CD4-positive, CD25-positive, alpha-beta regulatory T cell (primary cell): ENCODE data around the gene PTPRN2. TPM values are rescaled to one million over a fixed set of nuclear protein-coding genes. Genes with fewer than 3 reads are reported as not detected.

Source experiments
- ATAC-seq, 2 donors: fragments of 150-1000 bp; cut with Tn5 transposase; one replicate each; pipeline ENCODE4 v1.10.0; 2021; ENCODE audit warnings: low read depth in 2 of 2, moderate number of reproducible peaks in 2 of 2, moderate library complexity in 1 of 2
- DNase-seq, 3 donors: peaks; one replicate each; pipeline versions ENCODE4 v3.0.0 to v3.0.0-alpha.2; 2012 to 2022; ENCODE audit warnings: mixed read lengths in 1 of 3
- H3K27ac ChIP-seq: one replicate; pipeline ENCODE4 v1.7.0; 2013; ENCODE audit warnings: mild to moderate bottlenecking, low read length; ENCODE audit not compliant: insufficient read depth, poor library complexity, severe bottlenecking
- H3K27me3 ChIP-seq: one replicate; pipeline ENCODE4 v1.7.0; 2013; ENCODE audit warnings: low read length; ENCODE audit not compliant: control insufficient read depth, insufficient read depth
- H3K36me3 ChIP-seq: one replicate; pipeline ENCODE4 v1.7.0; 2013; ENCODE audit warnings: mild to moderate bottlenecking, low read length, moderate library complexity; ENCODE audit not compliant: control insufficient read depth, insufficient read depth
- H3K4me1 ChIP-seq: 2 replicates; pipeline ENCODE4 v1.7.0; 2013; ENCODE audit warnings: mild to moderate bottlenecking, low read length; ENCODE audit not compliant: insufficient read depth, control insufficient read depth, poor library complexity, severe bottlenecking
- H3K4me3 ChIP-seq: one replicate; pipeline ENCODE4 v1.7.0; 2013; ENCODE audit warnings: low read depth, mild to moderate bottlenecking, low read length, moderate library complexity
- H3K9me3 ChIP-seq, 2 experiments: 1 replicate in 1 of 2; 2 replicates in 1 of 2; pipeline ENCODE4 v1.7.0; 2013; ENCODE audit warnings: low read length in 2 of 2, mild to moderate bottlenecking in 1 of 2, moderate library complexity in 1 of 2; ENCODE audit not compliant: control insufficient read depth in 2 of 2
- H3K27ac Mint-ChIP-seq, 3 donors: one replicate each; pipeline ENCODE4 v1.8.0; 2020 to 2022; ENCODE audit warnings: mild to moderate bottlenecking in 3 of 3, mixed read lengths in 3 of 3, moderate library complexity in 2 of 3
- H3K27me3 Mint-ChIP-seq: one replicate; pipeline ENCODE4 v1.8.0; 2022; ENCODE audit warnings: mild to moderate bottlenecking, mixed read lengths
- H3K36me3 Mint-ChIP-seq: one replicate; pipeline ENCODE4 v1.8.0; 2020; ENCODE audit warnings: mixed read lengths
- H3K4me1 Mint-ChIP-seq, 4 donors: one replicate each; pipeline ENCODE4 v1.8.0; 2020 to 2022; ENCODE audit warnings: mixed read lengths in 4 of 4, mild to moderate bottlenecking in 1 of 4
- H3K4me3 Mint-ChIP-seq, 4 donors: one replicate each; pipeline ENCODE4 v1.8.0; 2020 to 2022; ENCODE audit warnings: mild to moderate bottlenecking in 4 of 4, mixed read lengths in 4 of 4, moderate library complexity in 3 of 4
- H3K9me3 Mint-ChIP-seq, 7 donors: one replicate each; pipeline ENCODE4 v1.8.0; 2020 to 2022; ENCODE audit warnings: mixed read lengths in 7 of 7, mild to moderate bottlenecking in 3 of 7, moderate library complexity in 2 of 7
- polyA plus RNA-seq, 4 donors: library from polyadenylated mRNA; unstranded; fragments of 300-500 nt; fragmentation: Illumina TruSeq; gene quantifications; one replicate each; pipeline ENCODE4 v1.2.3, GENCODE V29; 2021
- total RNA-seq: library from RNA; stranded (reverse); gene quantifications from one replicate; pipeline ENCODE4 v1.2.3, GENCODE V29; 2022

Gene PTPRN2
- total and polyA plus RNA-seq, 5 donors from 2014 or later = 1.6 to 4.7 (median 2.7) TPM

GRCh38 chr7:158167373-158167772 lies 420.2 kb downstream of the PTPRN2 start:
- H3K27ac ChIP-seq = no peak overlapping the region
- H3K4me3 Mint-ChIP-seq = no peak overlapping the region
- no peaks in the 10 kb centered on the region for H3K27me3 Mint-ChIP-seq
- peaks cover 0 to 5% (median 0%) of the 10 kb centered on the region in 4 donors for H3K4me1 Mint-ChIP-seq
- no peaks in the 10 kb centered on the region for H3K4me1 ChIP-seq
- ATAC-seq (no peak), DNase-seq (no peak)
- H3K36me3 ChIP-seq = no peaks in the 10 kb centered on the region
- H3K9me3 ChIP-seq = peaks cover 0 to 7% of the 10 kb centered on the region in 2 experiments
- no peaks in the 10 kb centered on the region for H3K36me3 Mint-ChIP-seq
- peaks cover 0 to 9% (median 3%) of the 10 kb centered on the region in 7 donors for H3K9me3 Mint-ChIP-seq
- H3K27ac Mint-ChIP-seq = no peak overlapping the region
- no peaks in the 10 kb centered on the region for H3K27me3 ChIP-seq
- no peak overlapping the region for H3K4me3 ChIP-seq

GRCh38 chr7:158166386-158167340 lies 421.0 kb downstream of the PTPRN2 start:
- Histone ChIP-seq H3K9me3 (peaks cover 0 to 7% of the 10 kb centered on the region in 2 experiments), H3K36me3 (no peaks in the 10 kb centered on the region), H3K27me3 (no peaks in the 10 kb centered on the region), H3K4me1 (no peaks in the 10 kb centered on the region), H3K27ac (no peak overlapping the region), H3K4me3 (no peak overlapping the region)
- no peak overlapping the region for H3K4me3 Mint-ChIP-seq
- H3K27ac Mint-ChIP-seq = no peak overlapping the region
- no peaks in the 10 kb centered on the region for H3K27me3 Mint-ChIP-seq
- peaks cover 0 to 10% (median 3%) of the 10 kb centered on the region in 7 donors for H3K9me3 Mint-ChIP-seq
- DNase-seq (no peak), ATAC-seq (no peak)
- no peaks in the 10 kb centered on the region for H3K36me3 Mint-ChIP-seq
- H3K4me1 Mint-ChIP-seq = peaks cover 0 to 5% (median 0%) of the 10 kb centered on the region in 4 donors

- Mint-ChIP-seq H3K4me3 (no peak overlapping the region), H3K9me3 (peaks cover 0 to 10% (median 3%) of the 10 kb centered on the region in 7 donors), H3K36me3 (no peaks in the 10 kb centered on the region), H3K27ac (no peak overlapping the region), H3K4me1 (peaks cover 0 to 5% (median 0%) of the 10 kb centered on the region in 4 donors), H3K27me3 (no peaks in the 10 kb centered on the region)
- H3K36me3 ChIP-seq = no peaks in the 10 kb centered on the region
- ATAC-seq (no peak), DNase-seq (no peak)
- H3K4me1 ChIP-seq = no peaks in the 10 kb centered on the region
- no peak overlapping the region for H3K27ac ChIP-seq
- H3K9me3 ChIP-seq = peaks cover 0 to 7% of the 10 kb centered on the region in 2 experiments
- no peak overlapping the region for H3K4me3 ChIP-seq
- no peaks in the 10 kb centered on the region for H3K27me3 ChIP-seq
These were observed 421.9 kb downstream of the PTPRN2 start for GRCh38 chr7:158165711-158166110.

- H3K4me3 ChIP-seq = no peak overlapping the region
- no peak overlapping the region for H3K27ac Mint-ChIP-seq
- no peak for ATAC-seq
These were observed 423.2 kb downstream of the PTPRN2 start for GRCh38 chr7:158164101-158165095.

GRCh38 chr7:158161194-158161593 lies 426.4 kb downstream of the PTPRN2 start:
- Histone ChIP-seq H3K4me3 (no peak overlapping the region), H3K36me3 (no peaks in the 10 kb centered on the region), H3K4me1 (no peaks in the 10 kb centered on the region), H3K9me3 (peaks cover 0 to 11% of the 10 kb centered on the region in 2 experiments), H3K27ac (no peak overlapping the region), H3K27me3 (no peaks in the 10 kb centered on the region)
- no peaks in the 10 kb centered on the region for H3K27me3 Mint-ChIP-seq
- H3K4me3 Mint-ChIP-seq = no peak overlapping the region
- no peak overlapping the region for H3K27ac Mint-ChIP-seq
- H3K9me3 Mint-ChIP-seq = peaks cover 0 to 8% (median 2%) of the 10 kb centered on the region in 7 donors
- peaks cover 0 to 5% (median 0%) of the 10 kb centered on the region in 4 donors for H3K4me1 Mint-ChIP-seq
- no peaks in the 10 kb centered on the region for H3K36me3 Mint-ChIP-seq
- ATAC-seq (no peak), DNase-seq (no peak)

More at GRCh38 chr7:158164101-158165095, 423.2 kb downstream of the PTPRN2 start:
- no peaks in the 10 kb centered on the region for H3K27me3 ChIP-seq
- Mint-ChIP-seq H3K4me1 (peaks cover 0 to 5% (median 0%) of the 10 kb centered on the region in 4 donors), H3K9me3 (peaks cover 0 to 10% (median 3%) of the 10 kb centered on the region in 7 donors), H3K36me3 (no peaks in the 10 kb centered on the region), H3K27me3 (no peaks in the 10 kb centered on the region), H3K4me3 (no peak overlapping the region)
- peaks cover 0 to 7% of the 10 kb centered on the region in 2 experiments for H3K9me3 ChIP-seq
- H3K36me3 ChIP-seq = no peaks in the 10 kb centered on the region
- DNase-seq = no peak
- H3K27ac ChIP-seq = no peak overlapping the region
- H3K4me1 ChIP-seq = no peaks in the 10 kb centered on the region

GRCh38 chr7:158160199-158160598 lies 427.4 kb downstream of the PTPRN2 start:
- H3K4me1 ChIP-seq = no peaks in the 10 kb centered on the region
- no peak overlapping the region for H3K27ac Mint-ChIP-seq
- peaks cover 0 to 11% of the 10 kb centered on the region in 2 experiments for H3K9me3 ChIP-seq
- H3K4me1 Mint-ChIP-seq = peaks cover 0 to 5% (median 0%) of the 10 kb centered on the region in 4 donors
- no peak overlapping the region for H3K27ac ChIP-seq
- no peaks in the 10 kb centered on the region for H3K36me3 ChIP-seq
- H3K27me3 Mint-ChIP-seq = no peaks in the 10 kb centered on the region
- no peak overlapping the region for H3K4me3 Mint-ChIP-seq
- no peak overlapping the region for H3K4me3 ChIP-seq
- no peaks in the 10 kb centered on the region for H3K27me3 ChIP-seq
- H3K9me3 Mint-ChIP-seq = peaks cover 0 to 10% (median 6%) of the 10 kb centered on the region in 7 donors
- ATAC-seq = no peak
- no peak for DNase-seq
- H3K36me3 Mint-ChIP-seq = no peaks in the 10 kb centered on the region

GRCh38 chr7:158157460-158157859 lies 430.2 kb downstream of the PTPRN2 start:
- Mint-ChIP-seq H3K27ac (no peak overlapping the region), H3K4me1 (peaks cover 0 to 2% (median 0%) of the 10 kb centered on the region in 4 donors), H3K4me3 (no peak overlapping the region), H3K9me3 (peaks cover 0 to 12% (median 6%) of the 10 kb centered on the region in 7 donors), H3K27me3 (no peaks in the 10 kb centered on the region), H3K36me3 (no peaks in the 10 kb centered on the region)
- no peaks in the 10 kb centered on the region for H3K36me3 ChIP-seq
- peaks cover 0 to 5% of the 10 kb centered on the region in 2 experiments for H3K9me3 ChIP-seq
- H3K27me3 ChIP-seq = no peaks in the 10 kb centered on the region
- H3K27ac ChIP-seq = no peak overlapping the region
- no peak for DNase-seq
- H3K4me3 ChIP-seq = no peak overlapping the region
- no peaks in the 10 kb centered on the region for H3K4me1 ChIP-seq
- no peak for ATAC-seq
